Fibroblast of lung (primary cell): ENCODE data around the gene SPEN.

Experiments
- EZH2 ChIP-seq: IDR thresholded peaks from 2 replicates; pipeline ENCODE4 v1.5.1; 2012; ENCODE audit warnings: low read length, control low read depth, mild to moderate bottlenecking; ENCODE audit errors: missing control alignments
- TF ChIP-seq, protein P1 (sequence below), 2 donors: IDR thresholded peaks in 1 of 2; conservative IDR thresholded peaks in 1 of 2; 1 replicate in 1 of 2; 2 replicates in 1 of 2; pipeline ENCODE4 v1.5.1; 2011 to 2012; ENCODE audit warnings: low read length in 2 of 2, control low read depth in 1 of 2, inconsistent platforms in 1 of 2, low read depth in 1 of 2, mild to moderate bottlenecking in 1 of 2

- TF ChIP-seq EZH2: no peak
- TF ChIP-seq, protein P1, sequence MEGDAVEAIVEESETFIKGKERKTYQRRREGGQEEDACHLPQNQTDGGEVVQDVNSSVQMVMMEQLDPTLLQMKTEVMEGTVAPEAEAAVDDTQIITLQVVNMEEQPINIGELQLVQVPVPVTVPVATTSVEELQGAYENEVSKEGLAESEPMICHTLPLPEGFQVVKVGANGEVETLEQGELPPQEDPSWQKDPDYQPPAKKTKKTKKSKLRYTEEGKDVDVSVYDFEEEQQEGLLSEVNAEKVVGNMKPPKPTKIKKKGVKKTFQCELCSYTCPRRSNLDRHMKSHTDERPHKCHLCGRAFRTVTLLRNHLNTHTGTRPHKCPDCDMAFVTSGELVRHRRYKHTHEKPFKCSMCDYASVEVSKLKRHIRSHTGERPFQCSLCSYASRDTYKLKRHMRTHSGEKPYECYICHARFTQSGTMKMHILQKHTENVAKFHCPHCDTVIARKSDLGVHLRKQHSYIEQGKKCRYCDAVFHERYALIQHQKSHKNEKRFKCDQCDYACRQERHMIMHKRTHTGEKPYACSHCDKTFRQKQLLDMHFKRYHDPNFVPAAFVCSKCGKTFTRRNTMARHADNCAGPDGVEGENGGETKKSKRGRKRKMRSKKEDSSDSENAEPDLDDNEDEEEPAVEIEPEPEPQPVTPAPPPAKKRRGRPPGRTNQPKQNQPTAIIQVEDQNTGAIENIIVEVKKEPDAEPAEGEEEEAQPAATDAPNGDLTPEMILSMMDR (conservative IDR thresholded peaks at IDR 0.05 in 1 of 2, IDR thresholded peaks at IDR 0.05 in 1 of 2; ENCODE audit: low read depth in 1 of 2, low read length in 2 of 2): peak in 1 of 2 donors; percentile 4
Measured at GRCh38 chr1:15937706-15938168, 90.2 kb downstream of the SPEN start.
